ENCODE data around the gene RABGEF1. TPM values are rescaled to one million over a fixed set of nuclear protein-coding genes. Genes with fewer than 3 reads are reported as not detected.
"Not testable (repeated sequence)": the region's sequence is repeated elsewhere in the genome, so short reads cannot be mapped to it uniquely, and the experiment has no call there.

Gene RABGEF1
- 10 to 100 TPM; 34.3 to 45.4 (median 37.1) TPM for total RNA-seq

DNA sequence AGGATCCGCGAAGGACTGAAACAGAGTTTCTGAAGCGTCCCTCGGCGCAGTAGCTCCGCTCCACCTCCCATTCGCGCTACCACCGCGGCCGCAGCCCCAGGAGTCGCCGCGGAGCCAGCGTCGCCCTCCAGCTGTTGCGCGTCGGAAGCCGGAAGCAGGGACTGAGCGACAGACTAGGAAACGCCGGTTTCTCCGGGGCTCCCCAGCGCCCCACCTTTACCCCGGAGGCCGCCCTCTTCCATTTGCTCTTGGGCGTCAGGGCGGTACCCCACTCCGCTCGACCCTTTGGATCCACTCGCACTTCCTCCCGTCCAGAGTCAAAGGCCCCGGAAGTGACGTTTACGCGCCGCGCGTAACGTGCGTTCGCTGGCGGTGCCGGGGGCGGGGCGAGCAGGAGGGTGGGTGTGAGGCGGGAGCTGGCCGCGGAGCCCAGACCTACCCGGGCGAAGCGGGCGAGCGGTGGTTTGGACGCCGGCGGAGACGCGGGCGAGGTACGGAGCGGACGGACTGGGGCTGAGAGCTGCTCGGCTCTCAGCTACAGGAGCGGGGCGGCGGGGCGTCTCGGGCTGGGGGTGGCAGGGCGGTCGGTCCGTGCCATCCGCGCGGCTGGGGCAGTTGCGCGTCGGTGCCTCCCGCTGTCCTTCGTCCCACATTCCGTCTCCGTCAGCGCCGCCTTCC is at the start of gene RABGEF1:
Gene RABGEF1 (plus strand): TSS at position 432 of the 678 bp plus-strand sequence. CDS start 31,167 bp downstream, outside the sequence.
- H3K27me3 ChIP-seq = no peaks in the 10 kb centered on the region
- peaks cover 0 to 10% (median 5%) of the 10 kb centered on the region in 4 donors for H3K9me3 ChIP-seq
- no peak for TF ChIP-seq EP300 (IDR thresholded peaks at IDR 0.05)
- TF ChIP-seq POLR2A (IDR thresholded peaks at IDR 0.05; ENCODE audit: low read depth) = peak; percentile 89
- TF ChIP-seq, protein P1, sequence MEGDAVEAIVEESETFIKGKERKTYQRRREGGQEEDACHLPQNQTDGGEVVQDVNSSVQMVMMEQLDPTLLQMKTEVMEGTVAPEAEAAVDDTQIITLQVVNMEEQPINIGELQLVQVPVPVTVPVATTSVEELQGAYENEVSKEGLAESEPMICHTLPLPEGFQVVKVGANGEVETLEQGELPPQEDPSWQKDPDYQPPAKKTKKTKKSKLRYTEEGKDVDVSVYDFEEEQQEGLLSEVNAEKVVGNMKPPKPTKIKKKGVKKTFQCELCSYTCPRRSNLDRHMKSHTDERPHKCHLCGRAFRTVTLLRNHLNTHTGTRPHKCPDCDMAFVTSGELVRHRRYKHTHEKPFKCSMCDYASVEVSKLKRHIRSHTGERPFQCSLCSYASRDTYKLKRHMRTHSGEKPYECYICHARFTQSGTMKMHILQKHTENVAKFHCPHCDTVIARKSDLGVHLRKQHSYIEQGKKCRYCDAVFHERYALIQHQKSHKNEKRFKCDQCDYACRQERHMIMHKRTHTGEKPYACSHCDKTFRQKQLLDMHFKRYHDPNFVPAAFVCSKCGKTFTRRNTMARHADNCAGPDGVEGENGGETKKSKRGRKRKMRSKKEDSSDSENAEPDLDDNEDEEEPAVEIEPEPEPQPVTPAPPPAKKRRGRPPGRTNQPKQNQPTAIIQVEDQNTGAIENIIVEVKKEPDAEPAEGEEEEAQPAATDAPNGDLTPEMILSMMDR (IDR thresholded peaks at IDR 0.05) = peak in 1 of 3 experiments; percentile 2
- peak; percentile 99 for TF ChIP-seq POLR2AphosphoS5 (IDR thresholded peaks at IDR 0.05)
- H3K4me3 ChIP-seq = peak within 1 kb of the TSS; percentile 84 to 100 (median 98)
- intact Hi-C loops (cut with DNase I) = loop anchor here (10.0 kb wide), 1 partner anchor 104 kb away; no protein-coding TSS in a partner anchor
- peaks cover 13 to 58% (median 48%) of the 10 kb centered on the region in 4 donors for H3K4me1 ChIP-seq
- WGBS = 1% methylated on average over 9 of the region's 85 CpGs
- peak; percentile 100 for DNase-seq (ENCODE audit: extremely low spot score)
- peak within 1 kb of the TSS; percentile 96 to 100 (median 100) for H3K27ac ChIP-seq (replicated peaks in 1 of 4)
- peaks cover 0 to 15% (median 5%) of the 10 kb centered on the region in 4 donors for H3K36me3 ChIP-seq

DNA sequence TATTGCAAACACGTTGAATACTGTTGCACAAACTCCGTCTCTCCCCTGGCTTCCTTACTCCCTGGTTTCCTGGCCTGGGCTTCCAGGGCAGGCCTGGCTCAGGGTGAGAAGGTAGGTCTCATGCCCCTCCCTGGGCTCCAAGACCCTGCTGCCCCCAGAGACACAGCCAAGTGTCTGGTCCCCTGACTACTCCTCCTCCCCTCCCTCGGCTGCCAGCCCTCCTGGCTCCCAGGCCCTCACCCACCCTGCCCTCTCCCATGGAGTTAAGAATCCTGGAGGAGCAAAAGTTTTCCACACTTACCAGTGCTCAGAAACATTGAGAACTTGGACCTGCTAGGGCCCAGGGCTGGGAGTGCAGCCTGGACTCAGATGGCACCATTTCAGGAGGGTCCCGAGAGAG is 47.2 kb upstream of the RABGEF1 start:
- WGBS = 67% methylated on average over 3 of the region's 4 CpGs
- Histone ChIP-seq H3K27me3 (no peaks in the 10 kb centered on the region), H3K4me3 (no peak overlapping the region), H3K9me3 (peaks cover 0 to 5% (median 0%) of the 10 kb centered on the region in 4 donors), H3K4me1 (peaks cover 6 to 23% (median 18%) of the 10 kb centered on the region in 4 donors), H3K36me3 (peaks cover 0 to 13% (median 6%) of the 10 kb centered on the region in 4 donors), H3K27ac (replicated peaks in 1 of 4) (peak overlapping the region in 1 of 4 donors; percentile 14)
- intact Hi-C loops (cut with DNase I) = no loop called here
- TF ChIP-seq POLR2A (IDR thresholded peaks at IDR 0.05; ENCODE audit: low read depth) (no peak), POLR2AphosphoS5 (IDR thresholded peaks at IDR 0.05) (no peak), EP300 (IDR thresholded peaks at IDR 0.05) (no peak)
- TF ChIP-seq, protein P1 (IDR thresholded peaks at IDR 0.05) = no peak
- DNase-seq (ENCODE audit: extremely low spot score) = no peak

DNA sequence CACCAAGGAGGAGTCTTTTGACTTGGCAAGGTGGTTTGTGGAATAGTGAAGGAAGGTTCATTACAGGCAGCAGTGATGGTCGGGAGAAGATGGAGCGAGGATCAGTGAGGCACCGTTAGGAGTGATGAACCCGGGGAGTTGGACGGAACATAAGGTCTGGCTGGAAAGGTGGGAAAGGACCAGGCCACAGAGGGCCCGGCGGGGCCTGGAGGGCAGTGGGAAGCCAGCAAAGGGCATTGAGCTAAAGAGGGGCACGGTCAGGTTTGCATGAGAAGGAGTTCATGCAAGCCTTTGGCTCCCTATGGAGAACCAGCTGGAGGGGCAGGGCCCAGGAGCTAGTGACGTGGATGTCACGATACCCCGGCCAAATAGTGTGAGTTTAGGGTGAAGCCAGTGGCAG is 46.2 kb upstream of the RABGEF1 start:
- Histone ChIP-seq H3K36me3 (peaks cover 0 to 13% (median 6%) of the 10 kb centered on the region in 4 donors), H3K27me3 (no peaks in the 10 kb centered on the region), H3K4me1 (peaks cover 6 to 27% (median 20%) of the 10 kb centered on the region in 4 donors), H3K27ac (replicated peaks in 1 of 4) (no peak overlapping the region), H3K4me3 (no peak overlapping the region), H3K9me3 (no peaks in the 10 kb centered on the region)
- 97% methylated on average over 11 of the region's 11 CpGs for WGBS
- no peak for TF ChIP-seq EP300 (IDR thresholded peaks at IDR 0.05)
- no peak for TF ChIP-seq POLR2AphosphoS5 (IDR thresholded peaks at IDR 0.05)
- no peak for TF ChIP-seq POLR2A (IDR thresholded peaks at IDR 0.05; ENCODE audit: low read depth)
- TF ChIP-seq, protein P1 (IDR thresholded peaks at IDR 0.05) = no peak
- DNase-seq (ENCODE audit: extremely low spot score) = no peak
- intact Hi-C loops (cut with DNase I) = no loop called here

DNA sequence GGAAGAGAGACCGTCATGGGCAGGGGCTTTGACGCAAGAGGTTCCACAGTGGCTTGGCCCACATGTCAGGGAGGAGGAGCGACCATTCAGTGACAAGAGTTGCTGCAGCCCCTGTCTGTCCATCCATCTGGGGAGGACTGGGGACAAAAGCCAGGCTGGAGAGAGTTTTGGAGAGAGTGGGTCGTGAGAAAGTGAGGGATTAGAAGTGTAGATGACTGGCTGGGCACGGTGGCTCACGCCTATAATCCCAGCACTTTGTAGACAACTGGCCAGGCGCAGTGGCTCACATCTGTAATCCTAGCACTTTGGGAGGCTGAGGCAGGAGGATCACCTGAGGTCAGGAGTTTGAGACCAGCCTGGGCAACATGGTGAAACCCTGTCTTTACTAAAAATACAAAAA is 45.1 kb upstream of the RABGEF1 start:
- DNase-seq (ENCODE audit: extremely low spot score); H3K4me3 ChIP-seq; H3K27ac ChIP-seq (replicated peaks in 1 of 4); intact Hi-C loops (cut with DNase I); H3K27me3 ChIP-seq; H3K9me3 ChIP-seq: not testable (repeated sequence)
- peaks cover 0 to 13% (median 6%) of the 10 kb centered on the region in 4 donors for H3K36me3 ChIP-seq
- WGBS = 92% methylated on average over 7 of the region's 7 CpGs
- peaks cover 10 to 37% (median 30%) of the 10 kb centered on the region in 4 donors for H3K4me1 ChIP-seq

DNA sequence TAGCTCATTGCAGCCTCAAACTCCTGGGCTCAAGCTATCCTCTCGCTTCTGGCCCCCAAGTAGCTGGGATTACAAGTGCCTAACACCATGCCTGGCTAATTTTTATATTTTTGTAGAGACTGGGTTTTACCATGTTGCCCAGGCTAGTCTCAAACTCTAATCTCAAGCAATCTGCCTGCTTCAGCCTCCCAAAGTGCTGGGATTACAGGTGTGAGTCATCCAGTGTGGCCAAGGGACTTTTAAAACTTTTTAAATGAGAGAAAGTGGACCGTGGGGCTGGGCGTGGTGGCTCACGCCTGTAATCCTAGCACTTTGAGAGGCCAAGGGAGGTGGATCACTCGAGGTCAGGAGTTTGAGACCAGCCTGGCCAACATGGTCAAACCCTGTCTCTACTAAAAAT is 44.4 kb upstream of the RABGEF1 start:
- Histone ChIP-seq H3K4me1 (peaks cover 10 to 42% (median 35%) of the 10 kb centered on the region in 4 donors), H3K36me3 (peaks cover 0 to 13% (median 6%) of the 10 kb centered on the region in 4 donors)
- H3K27me3 ChIP-seq; intact Hi-C loops (cut with DNase I); H3K9me3 ChIP-seq; DNase-seq (ENCODE audit: extremely low spot score); H3K27ac ChIP-seq (replicated peaks in 1 of 4); H3K4me3 ChIP-seq: not testable (repeated sequence)
- WGBS = 94% methylated on average over 5 of the region's 5 CpGs
